ENCODE results near the gene FOXE1. TPM values are rescaled to one million over a fixed set of nuclear protein-coding genes. Genes with fewer than 3 reads are reported as not detected.
A peak's percentile ranks its signal among the peaks of the same experiment; 100 is the strongest.

FOXE1 gene
- total RNA-seq, 1 donor from 2014 or later, result not detected

DNA sequence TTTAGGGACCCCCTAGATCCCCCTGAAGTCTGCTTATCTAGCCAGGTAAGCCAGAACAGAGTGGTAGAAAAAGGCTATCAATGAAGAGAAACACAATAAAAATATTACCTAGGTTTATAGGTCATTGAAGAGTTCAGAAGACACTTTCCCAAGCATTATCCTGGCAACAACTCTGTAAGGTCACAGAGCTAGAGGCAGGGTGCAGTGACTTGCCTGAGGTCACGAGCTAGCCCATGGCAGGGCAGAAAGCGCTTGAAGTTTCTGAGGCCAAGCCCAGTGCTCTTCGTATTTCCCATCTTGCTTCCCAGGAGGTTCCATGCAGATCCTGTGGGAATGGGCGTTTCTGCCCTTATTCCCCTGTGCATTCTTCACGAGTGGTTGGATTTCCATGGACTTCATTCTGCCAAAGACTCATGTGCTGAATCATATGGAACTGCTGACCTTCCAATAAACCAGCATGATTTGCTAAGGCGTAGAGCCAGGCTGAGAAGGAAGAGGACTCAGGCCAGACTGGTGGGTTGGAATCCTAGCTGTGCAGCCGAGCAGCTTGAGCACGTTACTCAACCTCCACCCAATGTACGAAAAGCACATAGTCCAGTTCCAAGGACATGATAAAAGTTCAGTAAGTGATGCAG lies 47.2 kb downstream of the FOXE1 start:
- intact Hi-C loops (cut with DNase I), result loop anchor here (2.0 kb wide), 1 partner anchor 187 kb away; no protein-coding TSS in a partner anchor
- ATAC-seq (ENCODE audit: poor library complexity) (no peak), DNase-seq (no peak)

DNA sequence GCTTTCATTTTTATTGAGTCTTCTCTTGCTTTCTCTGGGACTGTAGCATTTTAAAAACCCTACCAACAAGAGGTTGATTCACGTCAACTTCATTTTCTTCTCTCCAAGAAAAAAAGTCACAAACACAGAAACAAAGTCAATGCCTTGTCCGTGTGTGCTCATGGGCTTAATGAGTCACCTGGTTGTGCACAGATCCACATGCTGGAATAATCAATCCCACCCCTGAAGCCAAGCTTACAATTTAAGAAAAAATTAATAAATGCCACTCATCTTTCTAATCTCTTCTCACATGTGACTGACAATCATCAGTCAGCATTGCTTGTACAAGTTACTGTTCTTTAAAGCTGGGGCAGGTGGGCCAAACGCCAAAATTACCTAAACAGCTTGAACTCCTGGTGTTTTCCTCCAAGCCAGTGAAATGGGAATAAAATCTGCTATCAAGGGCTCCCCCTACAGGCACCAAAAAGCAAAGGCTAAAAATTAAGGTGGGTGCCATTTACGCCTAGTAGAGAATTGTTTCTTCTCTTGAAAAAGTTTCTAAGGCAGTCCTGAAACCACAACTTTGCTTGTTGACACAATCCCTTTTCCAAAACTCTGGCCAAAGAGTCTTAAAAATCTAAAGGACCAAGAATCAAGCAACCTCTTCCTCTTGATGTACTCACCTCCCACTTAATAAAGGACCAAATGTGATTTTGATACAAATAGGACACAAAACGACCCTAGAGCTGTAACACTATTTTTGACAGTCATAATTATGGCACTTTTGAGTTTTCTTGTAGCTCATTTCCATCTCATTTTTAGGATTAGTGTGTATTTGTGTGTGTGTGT lies 47.9 kb downstream of the FOXE1 start:
- ATAC-seq (ENCODE audit: poor library complexity) (peak; percentile 74), DNase-seq (no peak)
- intact Hi-C loops (cut with DNase I), result loop anchor here (2.0 kb wide), 1 partner anchor 188 kb away; no protein-coding TSS in a partner anchor

DNA sequence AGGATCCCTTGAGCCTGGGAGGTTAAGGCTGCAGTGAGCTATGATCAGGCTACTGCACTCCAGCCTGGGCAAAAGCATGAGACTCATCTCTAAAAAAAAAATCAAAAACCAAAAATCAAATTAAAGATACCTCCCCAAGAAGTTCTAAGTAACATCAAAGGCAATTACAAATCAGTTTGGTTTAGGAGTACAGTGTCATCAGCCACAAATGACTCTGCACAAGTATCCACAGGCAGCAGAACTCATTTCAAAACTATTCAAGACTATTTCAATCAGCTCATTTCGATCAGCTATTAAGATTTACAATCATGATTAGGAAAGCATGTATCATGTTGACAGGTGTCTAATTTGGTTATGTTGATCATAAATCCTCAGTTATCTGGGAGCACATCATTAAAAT lies 50.2 kb downstream of the FOXE1 start:
- intact Hi-C loops (cut with DNase I), result no loop called here
- DNase-seq (no peak), ATAC-seq (ENCODE audit: poor library complexity) (no peak)

DNA sequence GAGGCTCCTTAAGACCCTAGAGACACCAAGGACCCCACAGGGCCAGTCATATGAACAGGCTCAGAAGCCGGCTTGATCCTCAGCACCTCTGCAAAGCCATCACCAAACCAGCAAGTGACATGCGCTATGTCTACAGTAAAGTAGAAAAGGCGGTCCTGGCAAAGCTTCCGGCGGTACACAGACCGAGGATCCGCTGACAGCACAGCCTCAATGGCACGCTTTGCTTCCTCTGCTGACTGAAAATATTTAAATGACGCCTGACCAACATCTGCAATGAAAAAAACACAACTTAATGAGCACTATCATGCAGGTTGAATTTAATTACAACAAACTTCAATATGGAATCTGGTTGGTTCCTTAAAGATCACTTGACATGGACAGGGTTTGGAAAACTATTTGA lies 51.7 kb downstream of the FOXE1 start:
- no peak for ATAC-seq (ENCODE audit: poor library complexity)
- intact Hi-C loops (cut with DNase I), result no loop called here
- no peak for DNase-seq

DNA sequence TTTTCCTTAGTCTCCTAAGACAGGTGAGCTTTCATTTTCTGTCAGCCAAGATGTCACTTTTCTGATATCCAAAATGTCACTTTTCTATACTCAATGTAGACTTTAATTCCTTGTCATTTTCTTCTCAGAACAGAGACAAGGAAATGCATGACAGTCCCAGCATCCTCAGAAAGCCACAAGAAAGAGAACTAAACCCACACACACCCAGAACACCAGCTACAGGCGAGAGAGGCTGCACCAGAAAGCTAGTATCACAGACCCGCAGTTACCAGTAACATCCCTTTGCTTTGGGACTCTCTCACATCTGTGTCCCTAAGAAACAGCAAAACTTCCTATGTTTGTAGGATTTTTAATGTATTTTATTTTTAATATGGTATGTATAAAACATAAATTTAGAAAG lies 52.2 kb downstream of the FOXE1 start:
- intact Hi-C loops (cut with DNase I), result no loop called here
- ATAC-seq (ENCODE audit: poor library complexity), result no peak
- DNase-seq, result no peak

Other genes starting within 250 kb of the FOXE1 start
- gene TSTD2, start 219.9 kb upstream of the FOXE1 start, total RNA-seq, result 26.1 TPM
- gene NCBP1, start 219.4 kb upstream of the FOXE1 start, total RNA-seq, result 20.0 TPM
- 5.8 TPM for gene XPA, start 155.9 kb upstream of the FOXE1 start, total RNA-seq
- gene TRMO, start 69.3 kb downstream of the FOXE1 start, total RNA-seq, result 5.8 TPM
- not detected for gene HEMGN, start 84.9 kb downstream of the FOXE1 start, total RNA-seq
- gene ANP32B, start 130.1 kb downstream of the FOXE1 start, total RNA-seq, result 47.0 TPM
- 33.4 TPM for gene NANS, start 203.5 kb downstream of the FOXE1 start, total RNA-seq

Measured in Right ventricle myocardium superior (tissue), 1 donor.